LNCaP clone FGC (cell line): ENCODE results near the gene BDNF.
"Not testable (repeated sequence)": the region's sequence is repeated elsewhere in the genome, so short reads cannot be mapped to it uniquely, and the experiment has no call there.

Experiments used
- DNase-seq: peaks from one replicate; pipeline ENCODE4 v3.0.0-alpha.2; 2011; ENCODE audit warnings: low read depth
- H3K4me3 ChIP-seq: 2 replicates; pipeline ENCODE4 v1.5.1; 2011; ENCODE audit warnings: mild to moderate bottlenecking, low read depth, low read length, control low read depth
- TF ChIP-seq, protein P1 (sequence below): IDR thresholded peaks from 2 replicates; pipeline ENCODE4 v1.5.1; 2012; ENCODE audit warnings: mild to moderate bottlenecking; ENCODE audit not compliant: control insufficient read depth, insufficient read depth; ENCODE audit errors: extremely low read depth

The BDNF gene

DNA sequence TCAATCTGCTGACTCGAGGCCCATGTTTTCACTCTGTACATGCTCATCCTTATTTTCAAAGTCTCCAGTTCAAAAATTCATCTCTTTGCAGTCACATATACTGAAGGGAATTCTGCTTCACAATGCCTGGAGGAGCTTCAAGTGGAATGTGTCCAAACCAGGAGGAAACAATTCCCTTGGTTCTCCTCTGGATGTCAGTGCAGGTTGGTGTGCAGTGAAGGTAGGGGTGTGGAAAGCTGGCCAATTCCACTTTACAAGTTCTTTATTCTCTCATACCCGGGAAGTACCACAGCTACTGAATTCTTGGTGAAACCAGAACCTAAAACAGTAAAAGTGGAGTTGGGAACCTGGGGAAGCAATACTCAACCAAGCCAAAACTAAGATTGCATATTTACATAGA, 57.3 kb downstream of the BDNF start:
- TF ChIP-seq, protein P1, sequence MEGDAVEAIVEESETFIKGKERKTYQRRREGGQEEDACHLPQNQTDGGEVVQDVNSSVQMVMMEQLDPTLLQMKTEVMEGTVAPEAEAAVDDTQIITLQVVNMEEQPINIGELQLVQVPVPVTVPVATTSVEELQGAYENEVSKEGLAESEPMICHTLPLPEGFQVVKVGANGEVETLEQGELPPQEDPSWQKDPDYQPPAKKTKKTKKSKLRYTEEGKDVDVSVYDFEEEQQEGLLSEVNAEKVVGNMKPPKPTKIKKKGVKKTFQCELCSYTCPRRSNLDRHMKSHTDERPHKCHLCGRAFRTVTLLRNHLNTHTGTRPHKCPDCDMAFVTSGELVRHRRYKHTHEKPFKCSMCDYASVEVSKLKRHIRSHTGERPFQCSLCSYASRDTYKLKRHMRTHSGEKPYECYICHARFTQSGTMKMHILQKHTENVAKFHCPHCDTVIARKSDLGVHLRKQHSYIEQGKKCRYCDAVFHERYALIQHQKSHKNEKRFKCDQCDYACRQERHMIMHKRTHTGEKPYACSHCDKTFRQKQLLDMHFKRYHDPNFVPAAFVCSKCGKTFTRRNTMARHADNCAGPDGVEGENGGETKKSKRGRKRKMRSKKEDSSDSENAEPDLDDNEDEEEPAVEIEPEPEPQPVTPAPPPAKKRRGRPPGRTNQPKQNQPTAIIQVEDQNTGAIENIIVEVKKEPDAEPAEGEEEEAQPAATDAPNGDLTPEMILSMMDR, result no peak
- no peak overlapping the region for H3K4me3 ChIP-seq
- DNase-seq, result no peak

DNA sequence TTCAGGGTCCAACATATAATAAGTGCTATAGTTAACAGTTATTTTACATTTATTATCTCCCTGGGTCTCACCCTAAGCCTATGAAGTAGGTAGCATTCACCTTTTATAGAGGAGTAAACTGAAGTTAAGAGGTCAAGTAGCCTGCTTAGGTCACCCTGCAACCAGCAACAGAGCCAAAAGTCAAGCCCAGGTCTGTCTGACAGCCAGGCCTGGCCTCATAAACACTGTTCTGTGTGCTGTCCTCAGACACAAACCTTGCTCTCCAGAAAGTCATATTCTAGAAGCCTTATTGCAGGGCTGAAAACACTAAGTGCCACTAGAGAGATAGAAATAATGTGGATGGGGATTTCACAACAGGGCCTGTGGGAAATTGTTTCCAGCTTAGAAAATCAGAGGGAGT, 59.3 kb downstream of the BDNF start:
- TF ChIP-seq, protein P1, result no peak
- no peak overlapping the region for H3K4me3 ChIP-seq
- DNase-seq, result peak; percentile 33

DNA sequence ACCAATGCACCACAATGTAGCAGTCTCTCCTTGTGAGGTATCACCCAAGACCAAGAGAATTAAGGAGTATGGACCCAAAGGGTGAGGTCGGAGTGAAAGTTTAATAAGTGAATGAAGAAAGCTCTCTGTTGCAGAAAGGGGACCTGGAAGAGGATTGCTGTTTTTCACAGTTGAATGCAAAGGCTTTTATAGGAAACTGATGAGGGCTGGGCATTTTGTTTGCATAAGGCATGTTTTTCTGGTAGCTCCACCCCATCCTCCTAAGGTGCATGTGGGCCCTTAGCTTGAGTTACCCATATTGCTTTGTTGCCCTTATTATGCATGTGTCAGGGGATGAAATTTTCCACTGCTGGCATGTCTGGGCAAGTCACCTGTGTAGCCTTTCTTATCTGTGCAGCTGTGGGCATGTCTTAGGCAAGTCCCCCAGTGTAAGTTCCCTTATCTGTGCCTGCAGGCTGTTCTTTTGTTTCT, 64.7 kb downstream of the BDNF start:
- TF ChIP-seq, protein P1, result no peak
- H3K4me3 ChIP-seq, result no peak overlapping the region
- DNase-seq, result no peak

DNA sequence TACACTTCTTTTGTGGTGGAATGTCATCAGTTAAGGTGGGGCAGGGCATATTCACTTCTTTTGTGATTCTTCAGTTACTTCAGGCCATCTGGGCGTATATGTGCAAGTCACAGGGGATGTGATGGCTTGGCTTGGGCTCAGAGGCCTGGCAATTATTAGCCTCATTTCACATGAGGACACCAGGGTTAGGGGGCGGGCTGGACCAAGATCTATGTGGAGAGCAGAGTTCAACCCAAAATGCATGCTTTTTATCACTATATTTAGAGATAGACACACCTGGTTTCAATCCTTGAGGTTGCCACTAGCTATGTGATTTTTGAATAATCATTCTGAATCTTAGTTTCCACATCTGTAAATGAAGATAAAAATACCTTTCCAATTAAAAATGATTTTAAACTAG, 65.5 kb downstream of the BDNF start:
- DNase-seq, H3K4me3 ChIP-seq: not testable (repeated sequence)

DNA sequence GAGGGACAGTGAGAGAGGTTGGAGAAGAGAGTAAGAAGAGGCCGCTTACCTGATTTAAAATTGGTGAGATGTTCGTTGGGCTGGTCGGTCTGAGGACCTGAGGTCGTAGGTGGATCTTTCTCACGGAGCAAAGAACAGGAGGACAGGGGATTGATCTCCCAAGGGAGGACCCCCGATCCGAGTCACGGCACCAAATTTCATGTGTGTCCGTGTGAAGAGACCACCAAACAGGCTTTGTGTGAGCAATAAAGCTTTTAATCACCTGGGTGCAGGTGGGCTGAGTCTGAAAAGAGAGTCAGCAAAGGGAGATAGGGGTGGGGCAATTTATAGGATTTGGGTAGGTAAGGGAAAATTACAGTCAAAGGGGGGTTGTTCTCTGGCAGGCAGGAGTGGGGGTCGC, 66.0 kb downstream of the BDNF start:
- DNase-seq, H3K4me3 ChIP-seq: not testable (repeated sequence)

DNA sequence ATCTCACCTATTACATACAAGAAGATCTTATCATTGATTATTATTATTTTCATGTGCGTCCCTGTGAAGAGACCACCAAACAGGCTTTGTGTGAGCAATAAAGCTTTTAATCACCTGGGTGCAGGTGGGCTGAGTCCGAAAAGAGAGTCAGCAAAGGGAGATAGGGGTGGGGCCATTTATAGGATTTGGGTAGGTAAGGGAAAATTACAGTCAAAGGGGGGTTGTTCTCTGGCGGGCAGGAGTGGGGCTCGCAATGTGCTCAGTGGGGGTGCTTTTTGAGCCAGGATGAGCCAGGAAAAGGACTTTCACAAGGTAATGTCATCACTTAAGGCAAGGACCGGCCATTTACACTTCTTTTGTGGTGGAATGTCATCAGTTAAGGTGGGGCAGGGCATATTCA, 71.2 kb downstream of the BDNF start:
- DNase-seq, H3K4me3 ChIP-seq: not testable (repeated sequence)

DNA sequence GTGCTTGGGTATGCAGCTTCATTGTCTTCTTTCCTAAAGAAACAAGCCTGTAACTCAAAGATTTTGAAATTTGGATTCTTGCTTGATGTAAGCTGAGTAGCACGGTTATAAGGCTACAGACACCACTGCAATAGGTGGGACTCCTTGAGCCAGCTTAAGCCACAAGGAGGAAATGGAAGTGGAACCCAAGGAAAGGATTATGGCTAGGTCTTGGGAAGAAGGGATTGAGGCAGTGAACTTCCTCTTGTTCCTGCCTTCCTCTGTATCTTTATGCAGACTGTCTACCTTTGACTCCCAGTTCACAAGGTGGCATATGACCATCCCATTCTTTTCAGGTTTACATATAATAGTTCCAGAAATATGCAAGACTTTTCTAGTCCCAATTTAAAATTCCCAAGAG, 72.3 kb downstream of the BDNF start:
- no peak for DNase-seq
- TF ChIP-seq, protein P1, result no peak
- no peak overlapping the region for H3K4me3 ChIP-seq

DNA sequence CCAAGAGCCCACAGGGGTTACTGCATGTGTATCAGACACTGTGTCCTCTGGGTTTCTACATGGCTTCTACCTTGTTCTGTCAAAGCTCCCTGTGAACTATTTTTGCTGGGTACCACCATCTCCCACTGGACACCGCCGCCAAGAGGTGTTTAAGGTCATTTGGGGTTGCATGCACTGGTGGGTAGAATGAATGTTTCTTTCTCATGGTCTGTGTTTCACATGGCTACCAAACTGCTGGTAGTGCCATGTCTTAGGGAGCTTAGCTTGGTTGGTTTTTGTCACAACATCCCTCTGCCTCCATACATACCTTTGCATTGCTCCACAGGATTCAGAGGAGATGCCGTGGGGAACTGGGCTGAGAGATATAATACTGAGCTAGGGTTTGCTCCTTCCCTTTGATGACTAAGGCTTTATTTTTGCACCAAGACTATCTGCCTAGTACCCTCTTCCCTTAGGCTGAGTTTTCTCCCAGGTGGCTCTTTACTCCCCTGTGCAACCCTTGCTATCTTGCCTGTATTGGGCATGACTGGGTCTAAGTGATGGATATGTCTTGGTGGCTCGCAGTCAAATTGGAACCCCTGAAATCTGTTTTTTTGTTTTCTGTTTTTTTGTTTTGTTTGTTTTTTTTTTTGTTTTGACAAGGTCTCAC, 73.2 kb downstream of the BDNF start:
- TF ChIP-seq, protein P1, result no peak
- DNase-seq, result no peak

More for the DNA sequence above, 73.2 kb downstream of the BDNF start:
- H3K4me3 ChIP-seq, result no peak overlapping the region
